HG03108 (cell line): Measurements from ENCODE around the gene IVNS1ABP.
"Not testable (repeated sequence)": the region's sequence is repeated elsewhere in the genome, so short reads cannot be mapped to it uniquely, and the experiment has no call there.

Experiments used
- ATAC-seq: cut with Tn5 transposase; IDR thresholded peaks from one replicate; pipeline ENCODE4 v1.9.1; 2021; ENCODE audit warnings: moderate library complexity; ENCODE audit not compliant: unreplicated experiment

Gene IVNS1ABP

GRCh38 chr1:185258676-185259075, 58.4 kb downstream of the IVNS1ABP start:
- no peak for ATAC-seq

GRCh38 chr1:185257950-185258208, 59.2 kb downstream of the IVNS1ABP start:
- no peak for ATAC-seq

- ATAC-seq = not testable (repeated sequence)
Measured at GRCh38 chr1:185257116-185257949, 59.7 kb downstream of the IVNS1ABP start.

- ATAC-seq = not testable (repeated sequence)
Measured at GRCh38 chr1:185255595-185255994, 61.4 kb downstream of the IVNS1ABP start.

- not testable (repeated sequence) for ATAC-seq
Measured at GRCh38 chr1:185252404-185252803, 64.6 kb downstream of the IVNS1ABP start.

GRCh38 chr1:185251928-185252327, 65.1 kb downstream of the IVNS1ABP start:
- not testable (repeated sequence) for ATAC-seq

GRCh38 chr1:185250063-185250462, 67.0 kb downstream of the IVNS1ABP start:
- no peak for ATAC-seq

- ATAC-seq = no peak
Measured at GRCh38 chr1:185249563-185249962, 67.5 kb downstream of the IVNS1ABP start.
